Central memory CD8-positive, alpha-beta T cell (primary cell): Measurements from ENCODE around the gene NEURL1B.

Experiments
- ATAC-seq: fragments of 150-1000 bp; cut with Tn5 transposase; replicated peaks from 2 replicates; pipeline ENCODE4 v1.10.0; 2022; ENCODE audit warnings: mild to moderate bottlenecking, moderate FRiP score, moderate number of reproducible peaks; ENCODE audit not compliant: poor library complexity, severe bottlenecking; ENCODE audit errors: extremely low read depth
- DNase-seq, 2 donors: peaks; one replicate each; pipeline ENCODE4 v3.0.0; 2021; ENCODE audit warnings: low spot score in 2 of 2
- H3K27ac Mint-ChIP-seq: one replicate; pipeline ENCODE4 v1.8.0; 2022; ENCODE audit warnings: low read depth, mild to moderate bottlenecking, moderate library complexity, mixed read lengths
- H3K27me3 Mint-ChIP-seq: one replicate; pipeline ENCODE4 v1.8.0; 2022; ENCODE audit warnings: mixed read lengths
- H3K36me3 Mint-ChIP-seq: one replicate; pipeline ENCODE4 v1.8.0; 2022; ENCODE audit warnings: mild to moderate bottlenecking, moderate library complexity, mixed read lengths; ENCODE audit not compliant: insufficient read depth
- H3K4me1 Mint-ChIP-seq: one replicate; pipeline ENCODE4 v1.8.0; 2022; ENCODE audit warnings: mixed read lengths
- H3K4me3 Mint-ChIP-seq: one replicate; pipeline ENCODE4 v1.8.0; 2022; ENCODE audit warnings: mild to moderate bottlenecking, moderate library complexity, mixed read lengths
- H3K9me3 Mint-ChIP-seq: one replicate; pipeline ENCODE4 v1.8.0; 2022; ENCODE audit warnings: mixed read lengths

Gene NEURL1B

DNA sequence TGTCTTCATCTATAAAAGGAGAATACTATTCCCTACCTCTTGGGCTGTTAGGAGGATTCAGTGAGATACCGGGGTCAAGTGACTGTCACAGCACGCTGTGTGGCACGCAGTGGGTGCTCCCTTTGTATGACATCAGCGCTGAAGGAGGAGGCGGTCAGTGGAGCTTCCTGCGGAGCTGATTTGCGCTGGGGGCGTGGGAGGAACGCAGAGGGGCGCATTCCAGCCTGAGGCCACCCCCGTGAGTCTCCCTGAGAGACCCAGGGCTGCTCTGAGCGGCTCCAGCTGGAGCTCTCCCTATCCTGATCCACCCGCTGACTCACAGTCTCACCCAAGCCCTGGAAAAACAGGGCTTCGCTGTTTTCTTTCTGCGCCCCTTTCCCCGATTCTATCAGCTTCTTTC is 24.3 kb upstream of the NEURL1B start:
- no peaks in the 10 kb centered on the region for H3K4me1 Mint-ChIP-seq
- ATAC-seq (no peak), DNase-seq (no peak)

DNA sequence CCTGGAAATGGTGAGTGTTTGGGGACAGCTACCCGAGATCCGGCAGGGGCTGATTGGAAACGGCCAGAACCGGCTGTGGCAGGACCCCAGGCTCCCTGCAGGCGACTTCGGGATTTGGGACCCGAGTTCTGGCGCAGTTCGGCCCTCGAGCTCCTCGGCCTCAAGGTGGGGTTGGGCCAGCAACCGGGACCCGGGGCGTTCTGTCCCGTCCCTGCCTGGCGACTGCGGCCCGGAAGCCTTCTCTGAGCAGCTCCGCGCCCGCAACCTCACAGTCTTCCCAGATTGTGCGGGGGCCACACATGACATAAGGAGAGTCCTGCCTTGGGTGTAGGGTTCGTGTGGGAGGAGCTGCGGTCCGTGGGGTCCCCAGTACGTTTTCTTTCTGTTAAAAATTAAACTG is 23.2 kb upstream of the NEURL1B start:
- no peak for DNase-seq
- Mint-ChIP-seq H3K4me3 (no peak overlapping the region), H3K36me3 (no peaks in the 10 kb centered on the region), H3K9me3 (no peaks in the 10 kb centered on the region), H3K4me1 (no peaks in the 10 kb centered on the region), H3K27ac (no peak overlapping the region), H3K27me3 (peaks cover 8% of the 10 kb centered on the region)
- no peak for ATAC-seq

More for the DNA sequence above, 24.3 kb upstream of the NEURL1B start:
- H3K27me3 Mint-ChIP-seq, result peaks cover 16% of the 10 kb centered on the region
- no peak overlapping the region for H3K27ac Mint-ChIP-seq
- H3K9me3 Mint-ChIP-seq, result no peaks in the 10 kb centered on the region
- H3K36me3 Mint-ChIP-seq, result no peaks in the 10 kb centered on the region
- no peak overlapping the region for H3K4me3 Mint-ChIP-seq

DNA sequence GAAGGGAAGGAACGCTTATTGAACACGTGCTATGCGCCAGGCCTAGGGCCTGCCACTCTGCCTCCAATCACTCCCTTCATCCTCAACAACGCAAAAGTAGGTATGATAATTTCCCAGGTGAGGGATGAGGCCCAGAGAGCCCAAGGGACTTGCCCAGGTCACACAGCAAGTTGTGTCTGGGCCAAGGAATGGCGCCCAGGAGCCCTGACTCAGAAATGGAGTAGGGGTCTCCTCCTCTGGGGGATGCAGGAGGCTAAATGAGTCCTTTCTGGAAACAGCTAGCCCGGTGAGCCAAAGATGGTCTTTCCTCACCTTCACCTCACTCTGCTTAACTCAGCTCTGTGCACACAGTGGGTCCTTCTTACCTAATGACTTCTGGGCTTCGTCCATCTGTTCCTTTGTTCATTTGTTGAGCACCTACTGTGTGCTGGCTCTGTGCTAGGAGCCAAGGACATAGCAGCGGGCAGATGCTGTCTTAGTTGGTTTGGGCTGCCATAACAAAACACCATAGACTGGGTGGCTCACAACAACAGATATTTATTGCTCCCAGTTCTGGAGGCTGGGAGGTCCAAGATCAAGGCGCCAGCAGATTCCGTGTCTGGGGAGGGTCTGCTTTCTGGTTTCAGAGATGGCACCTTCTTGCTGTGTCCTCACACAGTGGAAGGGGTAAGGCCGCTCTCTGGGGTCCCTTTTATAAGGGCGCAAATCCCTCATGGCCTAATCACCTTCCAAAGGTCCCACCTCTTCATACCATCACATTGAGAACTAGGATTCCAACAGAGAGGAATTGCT is 22.3 kb upstream of the NEURL1B start:
- Mint-ChIP-seq H3K9me3 (no peaks in the 10 kb centered on the region), H3K4me3 (no peak overlapping the region), H3K4me1 (no peaks in the 10 kb centered on the region), H3K27me3 (peaks cover 9% of the 10 kb centered on the region), H3K36me3 (peaks cover 2% of the 10 kb centered on the region), H3K27ac (no peak overlapping the region)
- ATAC-seq (no peak), DNase-seq (no peak)

DNA sequence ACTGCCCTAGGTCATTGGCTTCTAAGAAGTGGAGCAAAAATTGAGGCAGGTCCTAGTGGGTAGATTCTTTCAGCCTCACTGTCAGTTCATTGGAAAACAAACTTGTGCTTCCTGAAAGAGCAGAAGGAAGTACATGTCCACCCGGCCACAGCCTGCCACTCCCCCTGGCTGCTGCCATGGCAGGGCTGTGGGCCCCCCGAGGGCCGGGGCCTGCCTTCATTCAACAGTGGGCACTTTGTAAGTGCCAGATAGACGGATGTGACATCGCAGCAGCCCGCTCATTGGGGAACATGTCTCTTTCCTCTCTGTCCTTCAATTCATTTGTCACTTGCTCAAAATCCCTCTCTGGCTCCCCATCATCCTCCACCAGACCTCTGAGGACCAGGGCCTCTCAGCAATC is 20.6 kb upstream of the NEURL1B start:
- Mint-ChIP-seq H3K9me3 (no peaks in the 10 kb centered on the region), H3K4me1 (no peaks in the 10 kb centered on the region), H3K27me3 (peaks cover 9% of the 10 kb centered on the region), H3K36me3 (peaks cover 2% of the 10 kb centered on the region), H3K4me3 (no peak overlapping the region), H3K27ac (no peak overlapping the region)
- no peak for ATAC-seq
- DNase-seq, result no peak

- Mint-ChIP-seq H3K9me3 (no peaks in the 10 kb centered on the region), H3K27ac (no peak overlapping the region), H3K4me1 (no peaks in the 10 kb centered on the region), H3K27me3 (peaks cover 24% of the 10 kb centered on the region), H3K4me3 (no peak overlapping the region), H3K36me3 (peaks cover 2% of the 10 kb centered on the region)
- DNase-seq (no peak), ATAC-seq (no peak)
These were observed 18.7 kb upstream of the NEURL1B start for GRCh38 chr5:172622091-172623046.

DNA sequence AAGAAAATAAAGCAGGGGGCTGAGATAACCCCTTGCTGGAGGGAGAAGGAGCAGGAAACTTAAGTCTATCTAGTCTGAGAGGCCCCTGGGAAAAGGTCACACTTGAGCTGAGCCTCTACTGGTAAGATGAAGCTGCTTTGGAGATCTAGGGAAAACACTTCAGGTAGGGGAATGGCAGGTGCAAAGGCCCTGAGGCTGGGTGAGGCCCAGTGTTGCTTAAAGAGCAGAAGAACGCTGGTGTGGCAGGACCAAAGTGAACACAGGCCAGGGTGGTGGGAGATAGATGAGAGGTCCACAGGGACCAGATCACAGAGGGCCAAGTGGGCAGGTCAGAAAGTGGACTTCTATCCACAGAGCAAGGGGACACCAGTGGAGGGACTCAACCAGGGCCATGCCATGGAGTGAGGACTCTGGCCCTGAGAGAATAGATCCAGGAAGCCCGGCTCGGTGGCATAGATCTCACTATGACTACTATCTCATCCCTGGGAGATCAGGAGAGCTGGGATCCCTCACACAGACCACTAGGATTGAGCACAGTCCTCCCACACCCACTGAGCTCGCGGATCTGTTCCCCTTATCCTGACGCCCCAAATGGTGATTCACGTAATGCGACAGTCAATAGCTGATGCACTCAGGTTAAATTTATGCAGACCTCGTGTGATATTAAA is 17.6 kb upstream of the NEURL1B start:
- Mint-ChIP-seq H3K4me1 (no peaks in the 10 kb centered on the region), H3K27ac (no peak overlapping the region), H3K9me3 (no peaks in the 10 kb centered on the region), H3K4me3 (no peak overlapping the region), H3K36me3 (peaks cover 2% of the 10 kb centered on the region), H3K27me3 (peaks cover 35% of the 10 kb centered on the region)
- DNase-seq (no peak), ATAC-seq (no peak)

DNA sequence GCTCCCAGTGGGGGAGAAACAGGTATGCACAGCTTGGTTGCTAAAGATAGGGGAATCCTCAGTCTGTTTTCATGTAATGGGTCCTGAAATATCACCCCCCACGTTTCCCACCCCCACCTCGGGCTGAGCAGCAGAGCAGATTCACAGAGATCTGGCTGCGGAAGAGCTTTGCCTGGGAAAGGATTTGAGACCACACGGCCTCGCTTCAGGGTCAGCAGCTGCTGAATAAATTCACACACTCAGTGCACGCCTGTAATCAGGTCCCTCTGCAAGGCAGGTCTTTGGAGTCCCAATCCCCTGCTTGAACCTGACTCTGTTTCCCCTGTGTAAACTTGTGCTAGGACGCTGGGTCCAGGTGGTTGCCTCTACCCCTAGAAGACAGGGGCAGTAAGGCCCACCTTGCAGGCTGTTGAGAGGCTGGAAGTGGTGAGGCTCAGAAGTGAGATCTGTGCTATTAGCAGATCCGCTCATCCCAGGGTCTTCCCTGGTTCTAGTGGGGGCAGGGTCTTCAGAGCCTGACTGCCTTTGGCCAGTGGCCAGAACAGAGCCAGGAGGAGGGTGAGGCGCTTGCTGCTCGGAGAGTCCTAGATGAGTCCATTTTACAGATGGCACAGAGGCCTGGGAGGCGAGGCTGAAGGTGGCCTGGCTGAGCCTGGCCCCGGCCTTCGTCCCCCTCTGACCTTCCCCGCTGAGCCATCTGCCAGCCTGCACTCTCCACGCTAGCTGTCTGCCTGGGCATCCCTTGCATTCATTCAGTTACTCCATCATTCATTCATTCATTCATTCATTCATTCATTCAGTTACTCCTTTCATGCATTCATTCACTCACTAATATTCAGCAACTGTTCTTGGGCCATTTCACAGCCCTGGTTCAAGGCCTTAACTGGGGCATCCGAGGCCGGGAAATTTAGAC is 16.7 kb upstream of the NEURL1B start:
- H3K27ac Mint-ChIP-seq, result no peak overlapping the region
- peaks cover 40% of the 10 kb centered on the region for H3K27me3 Mint-ChIP-seq
- no peak for ATAC-seq
- peaks cover 2% of the 10 kb centered on the region for H3K36me3 Mint-ChIP-seq
- no peaks in the 10 kb centered on the region for H3K9me3 Mint-ChIP-seq
- no peaks in the 10 kb centered on the region for H3K4me1 Mint-ChIP-seq
- no peak overlapping the region for H3K4me3 Mint-ChIP-seq
- DNase-seq, result no peak

DNA sequence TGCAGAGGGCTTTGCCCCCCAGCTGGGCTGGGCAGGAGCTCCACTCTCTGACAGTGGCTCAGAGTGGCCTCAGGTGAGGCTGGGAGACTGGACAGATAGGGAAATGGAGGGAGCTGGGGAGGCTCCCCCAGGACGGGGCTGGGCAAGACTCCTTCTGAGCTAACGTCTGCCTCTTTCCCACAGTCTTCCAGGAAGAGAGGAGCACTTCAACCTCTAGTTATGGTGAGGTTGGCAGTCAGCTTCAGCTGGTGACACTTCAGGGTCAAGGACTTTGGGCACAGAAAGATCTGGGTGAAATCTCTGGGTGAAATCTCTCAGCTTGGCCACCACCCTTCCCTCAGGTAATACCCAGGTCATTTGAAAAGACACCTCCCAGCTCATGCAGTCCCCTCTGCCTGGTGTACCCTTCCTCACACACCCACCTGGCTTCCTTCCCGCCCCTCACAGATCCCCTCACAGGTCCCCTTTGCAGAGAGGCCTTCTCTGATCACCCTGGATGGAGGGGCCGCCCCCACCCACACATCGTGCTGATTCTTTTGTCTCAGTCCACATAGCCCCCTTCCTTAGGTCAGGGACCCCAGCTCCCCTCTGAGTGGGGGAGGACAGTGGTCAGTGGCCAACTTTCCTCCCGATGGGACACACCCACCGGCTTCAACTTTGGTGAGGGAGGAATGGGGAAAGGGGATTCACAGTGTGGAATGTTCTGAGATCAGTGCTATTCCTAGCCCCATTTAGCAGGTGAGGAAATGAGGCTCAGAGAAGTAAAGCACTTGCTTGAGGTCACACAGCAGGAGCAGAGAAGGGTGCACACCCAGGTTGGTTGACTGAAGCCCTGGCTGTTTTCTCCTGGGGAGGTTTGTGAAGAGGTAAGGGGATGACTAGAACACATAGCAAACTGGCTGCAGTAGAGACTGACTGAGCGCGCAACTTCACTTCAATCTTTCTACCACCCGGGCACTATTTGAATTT is 15.8 kb upstream of the NEURL1B start:
- Mint-ChIP-seq H3K27me3 (peaks cover 40% of the 10 kb centered on the region), H3K36me3 (peaks cover 2% of the 10 kb centered on the region), H3K4me3 (no peak overlapping the region), H3K9me3 (no peaks in the 10 kb centered on the region), H3K4me1 (no peaks in the 10 kb centered on the region), H3K27ac (no peak overlapping the region)
- ATAC-seq (no peak), DNase-seq (no peak)

- DNase-seq, result no peak
- H3K27ac Mint-ChIP-seq, result no peak overlapping the region
- no peak for ATAC-seq
- H3K9me3 Mint-ChIP-seq, result no peaks in the 10 kb centered on the region
- H3K4me3 Mint-ChIP-seq, result no peak overlapping the region
- peaks cover 40% of the 10 kb centered on the region for H3K27me3 Mint-ChIP-seq
- no peaks in the 10 kb centered on the region for H3K4me1 Mint-ChIP-seq
- H3K36me3 Mint-ChIP-seq, result peaks cover 2% of the 10 kb centered on the region
These were observed 15.0 kb upstream of the NEURL1B start for GRCh38 chr5:172626031-172626581.

GRCh38 chr5:172630082-172630481 is 11.0 kb upstream of the NEURL1B start:
- no peak overlapping the region for H3K27ac Mint-ChIP-seq
- no peak overlapping the region for H3K4me3 Mint-ChIP-seq
- peaks cover 43% of the 10 kb centered on the region for H3K27me3 Mint-ChIP-seq
- no peaks in the 10 kb centered on the region for H3K4me1 Mint-ChIP-seq
- H3K36me3 Mint-ChIP-seq, result no peaks in the 10 kb centered on the region
- no peak for ATAC-seq
- no peaks in the 10 kb centered on the region for H3K9me3 Mint-ChIP-seq
- no peak for DNase-seq

DNA sequence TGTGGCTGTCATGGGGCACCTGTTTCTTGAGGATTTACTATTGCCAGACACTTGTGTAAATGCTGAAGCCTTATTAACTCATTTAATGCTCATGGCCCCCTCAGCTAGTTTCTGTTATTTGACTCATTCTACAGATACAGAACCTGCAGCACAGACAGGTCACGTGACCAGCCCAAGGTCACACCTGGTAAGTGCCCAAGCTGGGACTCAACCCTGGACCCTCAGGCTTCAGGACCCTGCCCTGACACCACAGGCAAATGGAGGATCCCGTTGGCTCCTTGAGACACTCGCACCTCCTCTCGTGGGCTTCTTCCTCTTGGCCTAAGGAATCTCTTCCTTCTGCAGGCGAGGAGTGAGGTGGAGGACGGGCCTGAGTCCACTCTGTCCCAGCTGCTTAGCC is 10.6 kb upstream of the NEURL1B start:
- no peak for ATAC-seq
- Mint-ChIP-seq H3K27ac (no peak overlapping the region), H3K9me3 (no peaks in the 10 kb centered on the region), H3K27me3 (peaks cover 43% of the 10 kb centered on the region), H3K4me1 (no peaks in the 10 kb centered on the region), H3K36me3 (no peaks in the 10 kb centered on the region), H3K4me3 (no peak overlapping the region)
- DNase-seq, result no peak
